Panc1 (cell line): Measurements from ENCODE around the gene POU2F2. TPM values are rescaled to one million over a fixed set of nuclear protein-coding genes. Genes with fewer than 3 reads are reported as not detected.

Experiments used
- ATAC-seq: fragments of 200-7000 bp; cut with Tn5 transposase; 2 replicates; pipeline ENCODE4 v1.9.1; 2020; ENCODE audit warnings: mild to moderate bottlenecking, moderate library complexity
- BruUV-seq: library from RNA; stranded (reverse); fragments of 400-500 nt; replicated peaks from 2 replicates; lab custom pipeline; 2021; lab: Mats Ljungman, UMichigan
- CTCF ChIA-PET: fragments of 300-600 bp; sonication (Branson Sonifier 250); formaldehyde crosslinking; loops from one replicate; lab custom pipeline; 2022; ENCODE audit warnings: antibody characterized with exemption; lab: Charles Lee
- POLR2A ChIA-PET: fragments of 300-600 bp; sonication (Branson Sonifier 250); formaldehyde crosslinking; loops from one replicate; lab custom pipeline; 2022; ENCODE audit warnings: antibody characterized with exemption; lab: Charles Lee
- DNase-seq: peaks from one replicate; pipeline ENCODE4 v3.0.0-alpha.2; 2010; ENCODE audit warnings: low read depth, low spot score
- H3K27ac ChIP-seq: 2 replicates; pipeline ENCODE4 v1.5.1; 2011; ENCODE audit warnings: mild to moderate bottlenecking, low read length, inconsistent platforms
- H3K27me3 ChIP-seq: fragments of 200-500 bp; sonication (Bioruptor generic); 2 replicates; pipeline ENCODE4 v1.6.0; 2014; ENCODE audit warnings: low read length, inconsistent platforms; ENCODE audit not compliant: control insufficient read depth, insufficient read depth
- H3K36me3 ChIP-seq: fragments of 200-500 bp; sonication (Bioruptor generic); 2 replicates; pipeline ENCODE4 v1.5.1; 2014; ENCODE audit warnings: inconsistent platforms, mild to moderate bottlenecking, low read length, moderate library complexity; ENCODE audit not compliant: control insufficient read depth, insufficient read depth
- H3K4me1 ChIP-seq: 2 replicates; pipeline ENCODE4 v1.5.1; 2011; ENCODE audit warnings: inconsistent platforms, mild to moderate bottlenecking, low read length, moderate library complexity; ENCODE audit not compliant: control insufficient read depth, insufficient read depth
- H3K4me3 ChIP-seq, 2 experiments: 2 replicates each; pipeline ENCODE4 v1.5.1; 2011 to 2012; ENCODE audit warnings: low read depth in 2 of 2, low read length in 2 of 2, mild to moderate bottlenecking in 2 of 2, inconsistent platforms in 1 of 2, moderate library complexity in 1 of 2
- H3K9me3 ChIP-seq: fragments of 200-500 bp; sonication (Bioruptor generic); 2 replicates; pipeline ENCODE4 v1.5.1; 2014; ENCODE audit warnings: low read depth, mild to moderate bottlenecking, inconsistent platforms, low read length, moderate library complexity; ENCODE audit not compliant: control insufficient read depth, insufficient read depth
- CTCF ChIP-seq: fragments of 450-650 bp; IDR thresholded peaks from 2 replicates; pipeline ENCODE4 v1.5.1; 2017; ENCODE audit warnings: mild to moderate bottlenecking
- POLR2AphosphoS5 ChIP-seq: IDR thresholded peaks from 2 replicates; pipeline ENCODE4 v1.6.1; 2012; ENCODE audit warnings: mild to moderate bottlenecking, low read depth, low read length, moderate library complexity
- REST ChIP-seq, 2 experiments: IDR thresholded peaks; 2 replicates each; pipeline ENCODE4 v1.6.1; 2011 to 2012; ENCODE audit warnings: low read depth in 2 of 2, control low read depth in 1 of 2, low read length in 1 of 2, mild to moderate bottlenecking in 1 of 2, moderate library complexity in 1 of 2; ENCODE audit not compliant: insufficient read depth in 1 of 2
- SIN3A ChIP-seq: IDR thresholded peaks from 2 replicates; pipeline ENCODE4 v1.6.1; 2012; ENCODE audit warnings: low read depth, mild to moderate bottlenecking, low read length, moderate library complexity, borderline replicate concordance; ENCODE audit not compliant: insufficient read depth
- TCF7L2 ChIP-seq: IDR thresholded peaks from 2 replicates; pipeline ENCODE4 v1.6.1; 2011; ENCODE audit warnings: mild to moderate bottlenecking, low read depth, low read length, inconsistent platforms
- in situ Hi-C: cut with HindIII; loops from 2 replicates; pipeline ENCODE4 v1.10.0; 2016; ENCODE audit warnings: low sequenced_read_pairs, low pct_unique_long_range_greater_than_20kb
- intact Hi-C: fragments of 100-400 bp; cut with micrococcal nuclease; formaldehyde crosslinking; loops from one replicate; pipeline ENCODE4 v1.10.0; 2022; ENCODE audit not compliant: unreplicated experiment
- microRNA-seq: library from miRNA; unstranded; fragments of <30 nt; microRNA quantifications from one replicate; pipeline ENCODE4 v1.1.0, GENCODE V29; 2020; ENCODE audit not compliant: unreplicated experiment
- total RNA-seq: library from RNA; stranded (reverse); gene quantifications from one replicate; pipeline ENCODE4 v1.2.1, GENCODE V29; 2021; ENCODE audit not compliant: unreplicated experiment

POU2F2 gene
- total RNA-seq, 1 experiment from 2014 or later = 0.10 TPM

DNA sequence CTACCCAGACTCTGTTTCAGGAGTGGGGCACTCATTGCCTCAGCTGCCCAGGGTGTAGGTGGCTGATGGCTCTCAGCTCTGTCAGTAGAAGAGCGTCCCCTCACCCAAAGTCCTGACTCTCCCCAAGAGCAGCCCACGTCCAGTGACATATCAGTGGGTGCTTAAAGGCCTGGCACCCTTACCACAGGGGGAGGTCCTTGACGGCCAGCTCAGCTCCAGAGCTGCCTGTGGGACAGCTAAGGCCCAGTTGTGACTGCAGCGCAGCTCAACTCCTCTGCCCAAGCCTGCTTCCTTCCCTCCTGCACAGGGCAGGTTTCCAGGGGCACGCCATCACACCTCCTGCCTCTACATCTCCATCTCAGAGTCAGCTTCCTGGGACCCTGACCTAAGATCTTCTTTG, 94.6 kb downstream of the POU2F2 start:
- DNase-seq (no peak), ATAC-seq (no peak)
- Histone ChIP-seq H3K4me1 (no peaks in the 10 kb centered on the region), H3K9me3 (no peaks in the 10 kb centered on the region), H3K4me3 (no peak overlapping the region), H3K27ac (no peak overlapping the region), H3K27me3 (no peaks in the 10 kb centered on the region), H3K36me3 (no peaks in the 10 kb centered on the region)
- POLR2A ChIA-PET = no interaction called here
- intact Hi-C loops (no loop called here), in situ Hi-C loops (no loop called here)
- no peak for TF ChIP-seq CTCF
- TF ChIP-seq TCF7L2 = no peak
- TF ChIP-seq REST (IDR thresholded peaks at IDR 0.05; ENCODE audit: insufficient read depth in 1 of 2, low read depth in 2 of 2, low read length in 1 of 2) = no peak
- no peak for TF ChIP-seq SIN3A
- no peak for TF ChIP-seq POLR2AphosphoS5
- CTCF ChIA-PET = no interaction called here
- no TSS peak for BruUV-seq

Small RNA genes within 50 kb of the gene (microRNA-seq; reads per million reads assigned to microRNA genes)
- gene MIR4323 = not detected

Other genes with a start within 250 kb of the POU2F2 start
- 69.5 TPM for gene ARHGEF1, start 249.3 kb downstream of the POU2F2 start, total RNA-seq
- 0.18 TPM for gene ERFL, start 204.0 kb downstream of the POU2F2 start, total RNA-seq
- gene RABAC1, start 173.1 kb downstream of the POU2F2 start, total RNA-seq = 69.1 TPM
- 4.9 TPM for gene ATP1A3, start 138.2 kb downstream of the POU2F2 start, total RNA-seq
- gene GRIK5, start 62.2 kb downstream of the POU2F2 start, total RNA-seq = 0.62 TPM
- gene ZNF574, start 56.3 kb downstream of the POU2F2 start, total RNA-seq = 15.7 TPM
- 13.2 TPM for gene DEDD2, start 85.2 kb upstream of the POU2F2 start, total RNA-seq
- 10.5 TPM for gene ZNF526, start 87.9 kb upstream of the POU2F2 start, total RNA-seq
- 46.0 TPM for gene GSK3A, start 110.2 kb upstream of the POU2F2 start, total RNA-seq
- 85.7 TPM for gene ERF, start 122.7 kb upstream of the POU2F2 start, total RNA-seq
- 67.4 TPM for gene CIC, start 136.8 kb upstream of the POU2F2 start, total RNA-seq
- 2.1 TPM for gene PRR19, start 169.7 kb upstream of the POU2F2 start, total RNA-seq
- 92.2 TPM for gene PAFAH1B3, start 170.2 kb upstream of the POU2F2 start, total RNA-seq
- 3.0 TPM for gene TMEM145, start 180.9 kb upstream of the POU2F2 start, total RNA-seq
- 14.2 TPM for gene MEGF8, start 193.2 kb upstream of the POU2F2 start, total RNA-seq